ENCODE data around the gene ZFYVE1. TPM values are rescaled to one million over a fixed set of nuclear protein-coding genes. Genes with fewer than 3 reads are reported as not detected.

ZFYVE1 gene
- total and polyA plus RNA-seq, 2 of the 13 experiments (the other 11 are each of a cell fraction or from before 2014, with no cell fraction given): 2.6 to 5.3 TPM

DNA sequence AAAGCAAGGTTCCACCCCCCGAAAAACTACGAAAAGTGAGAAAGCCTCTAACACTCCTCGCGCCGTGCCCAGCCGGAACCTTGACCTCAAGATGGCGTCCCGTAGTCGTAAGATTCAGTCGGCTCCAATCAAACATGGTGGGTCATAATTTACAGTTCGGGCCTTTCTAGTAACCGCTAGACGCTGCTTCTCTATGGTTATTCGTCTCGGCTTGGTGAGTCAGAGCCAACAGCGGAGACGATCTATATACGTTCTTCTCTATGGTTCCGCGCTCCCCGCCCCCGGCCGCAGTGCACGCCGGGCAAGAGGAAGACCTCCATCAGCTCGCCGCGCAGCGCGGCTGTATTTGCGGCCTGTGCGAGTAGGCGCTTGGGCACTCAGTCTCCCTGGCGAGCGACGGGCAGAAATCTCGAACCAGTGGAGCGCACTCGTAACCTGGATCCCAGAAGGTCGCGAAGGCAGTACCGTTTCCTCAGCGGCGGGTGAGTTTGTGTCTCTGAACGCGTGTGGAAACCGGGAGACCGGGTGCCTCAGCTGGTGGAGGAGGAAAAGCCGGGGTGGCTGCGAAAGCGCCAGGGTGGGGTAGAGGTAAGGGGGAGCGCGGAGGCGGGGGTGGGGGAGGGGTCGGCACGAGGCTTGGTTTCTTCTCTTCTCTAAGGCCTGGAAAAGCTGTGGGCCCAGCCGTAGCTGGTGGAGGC is 31.5 kb upstream of the ZFYVE1 start, which contains the start of gene RBM25 (continued):
- TF ChIP-seq, protein P1, sequence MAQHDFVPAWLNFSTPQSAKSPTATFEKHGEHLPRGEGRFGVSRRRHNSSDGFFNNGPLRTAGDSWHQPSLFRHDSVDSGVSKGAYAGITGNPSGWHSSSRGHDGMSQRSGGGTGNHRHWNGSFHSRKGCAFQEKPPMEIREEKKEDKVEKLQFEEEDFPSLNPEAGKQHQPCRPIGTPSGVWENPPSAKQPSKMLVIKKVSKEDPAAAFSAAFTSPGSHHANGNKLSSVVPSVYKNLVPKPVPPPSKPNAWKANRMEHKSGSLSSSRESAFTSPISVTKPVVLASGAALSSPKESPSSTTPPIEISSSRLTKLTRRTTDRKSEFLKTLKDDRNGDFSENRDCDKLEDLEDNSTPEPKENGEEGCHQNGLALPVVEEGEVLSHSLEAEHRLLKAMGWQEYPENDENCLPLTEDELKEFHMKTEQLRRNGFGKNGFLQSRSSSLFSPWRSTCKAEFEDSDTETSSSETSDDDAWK (CRISPR knock-in tag; IDR thresholded peaks at IDR 0.05): no peak
- TF ChIP-seq ELF1 (CRISPR knock-in tag; IDR thresholded peaks at IDR 0.05) (peak; percentile 83), CREM (IDR thresholded peaks at IDR 0.05) (peak; percentile 81), CREM (CRISPR knock-in tag; IDR thresholded peaks at IDR 0.05) (no peak), GABPA (IDR thresholded peaks at IDR 0.05; ENCODE audit: low read depth, low read length) (no peak), GABPA (CRISPR knock-in tag; IDR thresholded peaks at IDR 0.05; ENCODE audit: low read depth) (peak; percentile 85), ATF1 (CRISPR knock-in tag; IDR thresholded peaks at IDR 0.05) (0 out of 2 replicates have a peak, but pooled peaks have one; percentile 44), NRL (CRISPR knock-in tag; IDR thresholded peaks at IDR 0.05; ENCODE audit: borderline replicate concordance) (peak; percentile 98), MLLT10 (CRISPR knock-in tag; IDR thresholded peaks at IDR 0.05) (no peak), TBL1XR1 (IDR thresholded peaks at IDR 0.05; ENCODE audit: borderline replicate concordance, low read length, partially characterized antibody) (peak; percentile 5), SATB2 (CRISPR knock-in tag; IDR thresholded peaks at IDR 0.05) (no peak), GZF1 (CRISPR knock-in tag; IDR thresholded peaks at IDR 0.05) (0 out of 2 replicates have a peak, but pooled peaks have one; percentile 35), ZNF773 (CRISPR knock-in tag; IDR thresholded peaks at IDR 0.05; ENCODE audit: borderline replicate concordance) (peak; percentile 64; the same call in 1 of the 2 replicates)
- TF ChIP-seq, protein P2, sequence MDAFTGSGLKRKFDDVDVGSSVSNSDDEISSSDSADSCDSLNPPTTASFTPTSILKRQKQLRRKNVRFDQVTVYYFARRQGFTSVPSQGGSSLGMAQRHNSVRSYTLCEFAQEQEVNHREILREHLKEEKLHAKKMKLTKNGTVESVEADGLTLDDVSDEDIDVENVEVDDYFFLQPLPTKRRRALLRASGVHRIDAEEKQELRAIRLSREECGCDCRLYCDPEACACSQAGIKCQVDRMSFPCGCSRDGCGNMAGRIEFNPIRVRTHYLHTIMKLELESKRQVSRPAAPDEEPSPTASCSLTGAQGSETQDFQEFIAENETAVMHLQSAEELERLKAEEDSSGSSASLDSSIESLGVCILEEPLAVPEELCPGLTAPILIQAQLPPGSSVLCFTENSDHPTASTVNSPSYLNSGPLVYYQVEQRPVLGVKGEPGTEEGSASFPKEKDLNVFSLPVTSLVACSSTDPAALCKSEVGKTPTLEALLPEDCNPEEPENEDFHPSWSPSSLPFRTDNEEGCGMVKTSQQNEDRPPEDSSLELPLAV (CRISPR knock-in tag; conservative IDR thresholded peaks at IDR 0.05; ENCODE audit: low read depth): no peak
- TF ChIP-seq, protein P3, sequence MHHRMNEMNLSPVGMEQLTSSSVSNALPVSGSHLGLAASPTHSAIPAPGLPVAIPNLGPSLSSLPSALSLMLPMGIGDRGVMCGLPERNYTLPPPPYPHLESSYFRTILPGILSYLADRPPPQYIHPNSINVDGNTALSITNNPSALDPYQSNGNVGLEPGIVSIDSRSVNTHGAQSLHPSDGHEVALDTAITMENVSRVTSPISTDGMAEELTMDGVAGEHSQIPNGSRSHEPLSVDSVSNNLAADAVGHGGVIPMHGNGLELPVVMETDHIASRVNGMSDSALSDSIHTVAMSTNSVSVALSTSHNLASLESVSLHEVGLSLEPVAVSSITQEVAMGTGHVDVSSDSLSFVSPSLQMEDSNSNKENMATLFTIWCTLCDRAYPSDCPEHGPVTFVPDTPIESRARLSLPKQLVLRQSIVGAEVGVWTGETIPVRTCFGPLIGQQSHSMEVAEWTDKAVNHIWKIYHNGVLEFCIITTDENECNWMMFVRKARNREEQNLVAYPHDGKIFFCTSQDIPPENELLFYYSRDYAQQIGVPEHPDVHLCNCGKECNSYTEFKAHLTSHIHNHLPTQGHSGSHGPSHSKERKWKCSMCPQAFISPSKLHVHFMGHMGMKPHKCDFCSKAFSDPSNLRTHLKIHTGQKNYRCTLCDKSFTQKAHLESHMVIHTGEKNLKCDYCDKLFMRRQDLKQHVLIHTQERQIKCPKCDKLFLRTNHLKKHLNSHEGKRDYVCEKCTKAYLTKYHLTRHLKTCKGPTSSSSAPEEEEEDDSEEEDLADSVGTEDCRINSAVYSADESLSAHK (CRISPR knock-in tag; IDR thresholded peaks at IDR 0.05; ENCODE audit: borderline replicate concordance): no peak
- TF ChIP-seq, protein P4, sequence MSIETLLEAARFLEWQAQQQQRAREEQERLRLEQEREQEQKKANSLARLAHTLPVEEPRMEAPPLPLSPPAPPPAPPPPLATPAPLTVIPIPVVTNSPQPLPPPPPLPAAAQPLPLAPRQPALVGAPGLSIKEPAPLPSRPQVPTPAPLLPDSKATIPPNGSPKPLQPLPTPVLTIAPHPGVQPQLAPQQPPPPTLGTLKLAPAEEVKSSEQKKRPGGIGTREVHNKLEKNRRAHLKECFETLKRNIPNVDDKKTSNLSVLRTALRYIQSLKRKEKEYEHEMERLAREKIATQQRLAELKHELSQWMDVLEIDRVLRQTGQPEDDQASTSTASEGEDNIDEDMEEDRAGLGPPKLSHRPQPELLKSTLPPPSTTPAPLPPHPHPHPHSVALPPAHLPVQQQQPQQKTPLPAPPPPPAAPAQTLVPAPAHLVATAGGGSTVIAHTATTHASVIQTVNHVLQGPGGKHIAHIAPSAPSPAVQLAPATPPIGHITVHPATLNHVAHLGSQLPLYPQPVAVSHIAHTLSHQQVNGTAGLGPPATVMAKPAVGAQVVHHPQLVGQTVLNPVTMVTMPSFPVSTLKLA (IDR thresholded peaks at IDR 0.05): 0 out of 2 replicates have a peak, but pooled peaks have one; percentile 2
- TF ChIP-seq, protein P5, sequence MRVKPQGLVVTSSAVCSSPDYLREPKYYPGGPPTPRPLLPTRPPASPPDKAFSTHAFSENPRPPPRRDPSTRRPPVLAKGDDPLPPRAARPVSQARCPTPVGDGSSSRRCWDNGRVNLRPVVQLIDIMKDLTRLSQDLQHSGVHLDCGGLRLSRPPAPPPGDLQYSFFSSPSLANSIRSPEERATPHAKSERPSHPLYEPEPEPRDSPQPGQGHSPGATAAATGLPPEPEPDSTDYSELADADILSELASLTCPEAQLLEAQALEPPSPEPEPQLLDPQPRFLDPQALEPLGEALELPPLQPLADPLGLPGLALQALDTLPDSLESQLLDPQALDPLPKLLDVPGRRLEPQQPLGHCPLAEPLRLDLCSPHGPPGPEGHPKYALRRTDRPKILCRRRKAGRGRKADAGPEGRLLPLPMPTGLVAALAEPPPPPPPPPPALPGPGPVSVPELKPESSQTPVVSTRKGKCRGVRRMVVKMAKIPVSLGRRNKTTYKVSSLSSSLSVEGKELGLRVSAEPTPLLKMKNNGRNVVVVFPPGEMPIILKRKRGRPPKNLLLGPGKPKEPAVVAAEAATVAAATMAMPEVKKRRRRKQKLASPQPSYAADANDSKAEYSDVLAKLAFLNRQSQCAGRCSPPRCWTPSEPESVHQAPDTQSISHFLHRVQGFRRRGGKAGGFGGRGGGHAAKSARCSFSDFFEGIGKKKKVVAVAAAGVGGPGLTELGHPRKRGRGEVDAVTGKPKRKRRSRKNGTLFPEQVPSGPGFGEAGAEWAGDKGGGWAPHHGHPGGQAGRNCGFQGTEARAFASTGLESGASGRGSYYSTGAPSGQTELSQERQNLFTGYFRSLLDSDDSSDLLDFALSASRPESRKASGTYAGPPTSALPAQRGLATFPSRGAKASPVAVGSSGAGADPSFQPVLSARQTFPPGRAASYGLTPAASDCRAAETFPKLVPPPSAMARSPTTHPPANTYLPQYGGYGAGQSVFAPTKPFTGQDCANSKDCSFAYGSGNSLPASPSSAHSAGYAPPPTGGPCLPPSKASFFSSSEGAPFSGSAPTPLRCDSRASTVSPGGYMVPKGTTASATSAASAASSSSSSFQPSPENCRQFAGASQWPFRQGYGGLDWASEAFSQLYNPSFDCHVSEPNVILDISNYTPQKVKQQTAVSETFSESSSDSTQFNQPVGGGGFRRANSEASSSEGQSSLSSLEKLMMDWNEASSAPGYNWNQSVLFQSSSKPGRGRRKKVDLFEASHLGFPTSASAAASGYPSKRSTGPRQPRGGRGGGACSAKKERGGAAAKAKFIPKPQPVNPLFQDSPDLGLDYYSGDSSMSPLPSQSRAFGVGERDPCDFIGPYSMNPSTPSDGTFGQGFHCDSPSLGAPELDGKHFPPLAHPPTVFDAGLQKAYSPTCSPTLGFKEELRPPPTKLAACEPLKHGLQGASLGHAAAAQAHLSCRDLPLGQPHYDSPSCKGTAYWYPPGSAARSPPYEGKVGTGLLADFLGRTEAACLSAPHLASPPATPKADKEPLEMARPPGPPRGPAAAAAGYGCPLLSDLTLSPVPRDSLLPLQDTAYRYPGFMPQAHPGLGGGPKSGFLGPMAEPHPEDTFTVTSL (CRISPR knock-in tag; IDR thresholded peaks at IDR 0.05; ENCODE audit: borderline replicate concordance): no peak

All from HepG2 (cell line).